A549 (cell line): ENCODE measurements around the gene NEK11. TPM values are rescaled to one million over a fixed set of nuclear protein-coding genes. Genes with fewer than 3 reads are reported as not detected.

Source experiments
- ATAC-seq, 2 experiments: fragments of 200-7000 bp in 1 of 2; fragments of >200 bp in 1 of 2; cut with Nextera tagmentation in 1 of 2; cut with Tn5 transposase in 1 of 2; 3 replicates each; pipeline versions ENCODE4 v1.8.0 to v1.9.1; 2018 to 2020; ENCODE audit warnings: mild to moderate bottlenecking in 1 of 2, moderate library complexity in 1 of 2
- CTCF ChIA-PET: fragments of 300-600 bp; sonication (Branson Sonifier 250); formaldehyde crosslinking; extraction: SDS; loops from one replicate; lab custom pipeline; 2021; ENCODE audit warnings: antibody characterized with exemption, inconsistent platforms; lab: Yijun Ruan, JAX
- POLR2A ChIA-PET: fragments of 350-600 bp; formaldehyde crosslinking; extraction: SDS; loops from one replicate; lab custom pipeline; 2021; ENCODE audit warnings: antibody characterized with exemption, inconsistent platforms; lab: Yijun Ruan, JAX
- DNase-seq, 2 experiments: peaks; one replicate each; pipeline versions ENCODE4 v3.0.0 to v3.0.0-alpha.2; 2011 to 2016; ENCODE audit warnings: low read depth in 1 of 2, low spot score in 1 of 2
- FAIRE-seq: peaks from 2 replicates; lab custom pipeline; 2011; peaks lifted over from hg19 to GRCh38; lab: Jason Lieb, UNC
- H3K27ac ChIP-seq, 2 experiments: fragments of >200 bp; sonication (Bioruptor Twin); formaldehyde crosslinking; 3 replicates each; pipeline ENCODE4 v1.5.1; 2016 to 2017
- H3K4me1 ChIP-seq: fragments of >200 bp; sonication (Bioruptor Twin); formaldehyde crosslinking; 3 replicates; pipeline ENCODE4 v1.6.1; 2016
- H3K4me2 ChIP-seq: fragments of >200 bp; sonication (Bioruptor Twin); formaldehyde crosslinking; 3 replicates; pipeline ENCODE4 v1.6.1; 2016
- H3K4me3 ChIP-seq: fragments of >200 bp; sonication (Bioruptor Twin); formaldehyde crosslinking; 3 replicates; pipeline ENCODE4 v1.5.1; 2016
- H3K9me3 ChIP-seq: fragments of >200 bp; sonication (Bioruptor Twin); formaldehyde crosslinking; 3 replicates; pipeline ENCODE4 v1.6.1; 2016
- BHLHE40 ChIP-seq: IDR thresholded peaks from 2 replicates; pipeline ENCODE4 v1.6.1; 2012; ENCODE audit warnings: low read depth, low read length, inconsistent platforms
- CHD4 ChIP-seq: fragments of 200-600 bp; sonication (generic); IDR thresholded peaks from 2 replicates; pipeline ENCODE4 v1.6.1; 2016; ENCODE audit warnings: antibody characterized with exemption, mild to moderate bottlenecking, borderline replicate concordance
- GATA3 ChIP-seq: IDR thresholded peaks from 2 replicates; pipeline ENCODE4 v1.6.1; 2012; ENCODE audit warnings: borderline replicate concordance
- HEYL ChIP-seq: fragments of 250-450 bp; sonication (Bioruptor Pico); IDR thresholded peaks from 2 replicates; pipeline ENCODE4 v1.8.0; 2021; ENCODE audit warnings: mild to moderate bottlenecking, moderate library complexity
- HOXA7 ChIP-seq: fragments of 250-450 bp; sonication (Bioruptor Pico); IDR thresholded peaks from 2 replicates; pipeline ENCODE4 v1.5.0; 2020; ENCODE audit warnings: mild to moderate bottlenecking, moderate library complexity
- JUN ChIP-seq, 2 experiments: fragments of >200 bp; sonication (Bioruptor Twin); formaldehyde crosslinking; IDR thresholded peaks; 2 replicates in 1 of 2; 3 replicates in 1 of 2; pipeline ENCODE4 v1.6.1; 2016 to 2017
- JUNB ChIP-seq: fragments of >200 bp; sonication (Bioruptor Twin); formaldehyde crosslinking; IDR thresholded peaks from 2 replicates; pipeline ENCODE4 v1.6.1; 2016
- KDM1A ChIP-seq: fragments of 200-600 bp; sonication (generic); IDR thresholded peaks from 2 replicates; pipeline ENCODE4 v1.6.1; 2016; ENCODE audit warnings: low read depth, mild to moderate bottlenecking
- MAFK ChIP-seq: fragments of 450-650 bp; IDR thresholded peaks from 2 replicates; pipeline ENCODE4 v1.6.1; 2014; ENCODE audit not compliant: partially characterized antibody
- NFE2L2 ChIP-seq: fragments of 150-350 bp; conservative IDR thresholded peaks from 2 replicates; pipeline ENCODE4 v1.6.1; 2014; ENCODE audit warnings: low read length
- NPAS2 ChIP-seq: fragments of 250-450 bp; sonication (Bioruptor Pico); IDR thresholded peaks from 2 replicates; pipeline ENCODE4 v1.8.0; 2022; ENCODE audit warnings: mild to moderate bottlenecking, moderate library complexity, borderline replicate concordance
- PHF8 ChIP-seq: fragments of 200-600 bp; sonication (generic); IDR thresholded peaks from 2 replicates; pipeline ENCODE4 v1.6.1; 2016; ENCODE audit warnings: low read depth, mild to moderate bottlenecking, antibody characterized with exemption, moderate library complexity, borderline replicate concordance
- RAD21 ChIP-seq, 2 experiments: fragments of >200 bp in 1 of 2; sonication (Bioruptor Twin) in 1 of 2; formaldehyde crosslinking in 1 of 2; IDR thresholded peaks in 1 of 2; conservative IDR thresholded peaks in 1 of 2; 2 replicates in 1 of 2; 3 replicates in 1 of 2; pipeline ENCODE4 v1.6.1; 2012 to 2018; ENCODE audit warnings: inconsistent platforms in 1 of 2
- RARB ChIP-seq: fragments of 250-450 bp; sonication (Bioruptor Pico); IDR thresholded peaks from 2 replicates; pipeline ENCODE4 v1.8.0; 2021; ENCODE audit warnings: mild to moderate bottlenecking, moderate library complexity
- SMC3 ChIP-seq: fragments of >200 bp; sonication (Bioruptor Twin); formaldehyde crosslinking; IDR thresholded peaks from 3 replicates; pipeline ENCODE4 v1.6.1; 2018; ENCODE audit warnings: inconsistent platforms
- SREBF2 ChIP-seq: fragments of 450-650 bp; IDR thresholded peaks from 2 replicates; pipeline ENCODE4 v1.6.1; 2014; ENCODE audit warnings: mild to moderate bottlenecking, moderate library complexity
- ZNF302 ChIP-seq: fragments of 250-450 bp; sonication (Bioruptor Pico); IDR thresholded peaks from 2 replicates; pipeline ENCODE4 v1.9.0; 2021; ENCODE audit warnings: inconsistent platforms, mild to moderate bottlenecking, moderate library complexity
- ZSCAN20 ChIP-seq: fragments of 250-450 bp; sonication (Bioruptor Pico); IDR thresholded peaks from 2 replicates; pipeline ENCODE4 v1.8.0; 2022; ENCODE audit warnings: mild to moderate bottlenecking, moderate library complexity
- WGBS: methylation state at CpG from one replicate; pipeline ENCODE4 v1.1.6; 2017; ENCODE audit errors: missing lambda C conversion rate; 5-methylcytosine and 5-hydroxymethylcytosine counted together
- polyA plus RNA-seq, 4 experiments: library from polyadenylated mRNA; depleted of rRNA in 3 of 4; stranded (reverse); fragments of >200 nt; fragmentation: RNase III in 1 of 4; extraction: RNeasy Plus Mini Kit Qiagen cat#74134 plus additional on column Dnase treatment in 1 of 4; gene quantifications; 2 replicates in 3 of 4; 3 replicates in 1 of 4; pipeline ENCODE4 v1.2.3, GENCODE V29; 2011 to 2017
- TF ChIP-seq, protein P1 (sequence below): IDR thresholded peaks from 2 replicates; pipeline ENCODE4 v1.6.1; 2012
- TF ChIP-seq, protein P2 (sequence below): fragments of 250-450 bp; sonication (Bioruptor Pico); IDR thresholded peaks from 2 replicates; pipeline ENCODE4 v1.5.0; 2021; ENCODE audit warnings: mild to moderate bottlenecking, moderate library complexity, borderline replicate concordance
- TF ChIP-seq, protein P3 (sequence below): fragments of 250-450 bp; sonication (Bioruptor Pico); IDR thresholded peaks from 2 replicates; pipeline ENCODE4 v1.5.0; 2020; ENCODE audit warnings: low read depth, mild to moderate bottlenecking, moderate library complexity
- TF ChIP-seq, protein P4 (sequence below): IDR thresholded peaks from 2 replicates; pipeline ENCODE4 v1.6.1; 2012; ENCODE audit warnings: low read depth, borderline replicate concordance

Gene NEK11
- polyA plus RNA-seq, 2 of the 4 experiments (the other 2 are of a cell fraction), result 5.8 to 8.9 TPM

DNA sequence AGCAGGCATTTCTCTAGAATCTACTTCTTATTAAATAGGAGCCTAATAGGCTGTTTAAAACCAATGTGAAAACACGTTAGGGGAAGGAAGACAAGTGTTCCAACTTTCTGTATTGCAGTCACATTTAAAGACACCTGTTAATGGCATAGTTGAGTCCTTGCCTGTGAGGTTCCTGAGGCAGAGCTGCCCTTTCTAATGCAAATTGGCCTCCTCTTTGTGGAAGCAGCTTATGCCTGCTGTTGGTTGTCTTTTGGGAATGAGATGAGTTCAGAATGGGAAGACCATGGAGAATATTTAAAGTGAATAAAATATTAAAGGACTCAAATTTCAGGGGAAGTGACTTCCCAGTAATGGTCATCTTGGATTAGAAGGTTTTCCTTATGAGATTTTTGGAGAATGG, 51.2 kb downstream of the NEK11 start:
- Histone ChIP-seq H3K4me1 (no peaks in the 10 kb centered on the region), H3K27ac (no peak overlapping the region), H3K9me3 (no peaks in the 10 kb centered on the region), H3K4me2 (no peak overlapping the region), H3K4me3 (no peak overlapping the region)
- FAIRE-seq (no peak), DNase-seq (no peak), ATAC-seq (no peak)
- 50% methylated on average over 1 of the region's 1 CpG for WGBS
- ChIA-PET CTCF (no interaction called here), POLR2A (no interaction called here)
- TF ChIP-seq BHLHE40, result no peak
- no peak for TF ChIP-seq ZNF302 (CRISPR knock-in tag)
- TF ChIP-seq, protein P1, sequence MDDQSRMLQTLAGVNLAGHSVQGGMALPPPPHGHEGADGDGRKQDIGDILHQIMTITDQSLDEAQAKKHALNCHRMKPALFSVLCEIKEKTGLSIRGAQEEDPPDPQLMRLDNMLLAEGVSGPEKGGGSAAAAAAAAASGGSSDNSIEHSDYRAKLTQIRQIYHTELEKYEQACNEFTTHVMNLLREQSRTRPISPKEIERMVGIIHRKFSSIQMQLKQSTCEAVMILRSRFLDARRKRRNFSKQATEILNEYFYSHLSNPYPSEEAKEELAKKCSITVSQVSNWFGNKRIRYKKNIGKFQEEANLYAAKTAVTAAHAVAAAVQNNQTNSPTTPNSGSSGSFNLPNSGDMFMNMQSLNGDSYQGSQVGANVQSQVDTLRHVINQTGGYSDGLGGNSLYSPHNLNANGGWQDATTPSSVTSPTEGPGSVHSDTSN, result no peak
- TF ChIP-seq SREBF2, result no peak
- TF ChIP-seq JUNB, result no peak
- no peak for TF ChIP-seq CHD4
- no peak for TF ChIP-seq NFE2L2
- no peak for TF ChIP-seq MAFK
- TF ChIP-seq HEYL, result no peak
- no peak for TF ChIP-seq SMC3

DNA sequence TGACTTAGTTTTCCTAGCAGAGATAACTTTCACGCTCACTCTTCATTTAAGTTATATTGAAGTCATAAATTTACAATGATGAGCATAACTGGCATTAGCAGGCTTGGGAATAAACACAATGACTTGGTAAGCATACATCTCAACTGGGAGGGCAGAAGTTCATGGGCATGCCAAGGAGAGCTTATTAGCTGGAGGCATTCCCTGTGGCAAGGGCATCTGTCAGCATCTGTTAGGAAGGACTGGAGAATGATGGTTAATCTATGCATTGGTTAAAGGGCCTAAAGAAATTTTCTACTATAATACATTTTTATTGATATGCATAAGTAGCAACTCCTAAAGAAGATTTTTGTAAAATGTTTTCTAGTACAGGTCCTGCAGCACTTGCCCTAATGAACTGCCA, 52.4 kb downstream of the NEK11 start:
- Histone ChIP-seq H3K27ac (no peak overlapping the region), H3K4me1 (no peaks in the 10 kb centered on the region), H3K4me2 (no peak overlapping the region), H3K4me3 (no peak overlapping the region), H3K9me3 (no peaks in the 10 kb centered on the region)
- ChIA-PET POLR2A (no interaction called here), CTCF (interaction anchor here (0.6 kb wide), 1 partner anchor 13 kb away, joined by 3 read pairs; no protein-coding TSS in a partner anchor)
- DNase-seq (no peak), ATAC-seq (no peak), FAIRE-seq (no peak)
- 89% methylated on average over 1 of the region's 1 CpG for WGBS
- TF ChIP-seq, protein P2, sequence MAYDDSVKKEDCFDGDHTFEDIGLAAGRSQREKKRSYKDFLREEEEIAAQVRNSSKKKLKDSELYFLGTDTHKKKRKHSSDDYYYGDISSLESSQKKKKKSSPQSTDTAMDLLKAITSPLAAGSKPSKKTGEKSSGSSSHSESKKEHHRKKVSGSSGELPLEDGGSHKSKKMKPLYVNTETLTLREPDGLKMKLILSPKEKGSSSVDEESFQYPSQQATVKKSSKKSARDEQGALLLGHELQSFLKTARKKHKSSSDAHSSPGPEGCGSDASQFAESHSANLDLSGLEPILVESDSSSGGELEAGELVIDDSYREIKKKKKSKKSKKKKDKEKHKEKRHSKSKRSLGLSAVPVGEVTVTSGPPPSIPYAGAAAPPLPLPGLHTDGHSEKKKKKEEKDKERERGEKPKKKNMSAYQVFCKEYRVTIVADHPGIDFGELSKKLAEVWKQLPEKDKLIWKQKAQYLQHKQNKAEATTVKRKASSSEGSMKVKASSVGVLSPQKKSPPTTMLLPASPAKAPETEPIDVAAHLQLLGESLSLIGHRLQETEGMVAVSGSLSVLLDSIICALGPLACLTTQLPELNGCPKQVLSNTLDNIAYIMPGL (CRISPR knock-in tag), result no peak
- TF ChIP-seq NPAS2, result no peak
- TF ChIP-seq NFE2L2, result no peak
- TF ChIP-seq, protein P3, sequence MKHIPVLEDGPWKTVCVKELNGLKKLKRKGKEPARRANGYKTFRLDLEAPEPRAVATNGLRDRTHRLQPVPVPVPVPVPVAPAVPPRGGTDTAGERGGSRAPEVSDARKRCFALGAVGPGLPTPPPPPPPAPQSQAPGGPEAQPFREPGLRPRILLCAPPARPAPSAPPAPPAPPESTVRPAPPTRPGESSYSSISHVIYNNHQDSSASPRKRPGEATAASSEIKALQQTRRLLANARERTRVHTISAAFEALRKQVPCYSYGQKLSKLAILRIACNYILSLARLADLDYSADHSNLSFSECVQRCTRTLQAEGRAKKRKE (CRISPR knock-in tag), result no peak
- no peak for TF ChIP-seq ZNF302 (CRISPR knock-in tag)
- no peak for TF ChIP-seq RARB (CRISPR knock-in tag)
- TF ChIP-seq GATA3, result no peak
- no peak for TF ChIP-seq ZSCAN20 (CRISPR knock-in tag)
- no peak for TF ChIP-seq CHD4
- TF ChIP-seq KDM1A, result no peak
- TF ChIP-seq, protein P4, sequence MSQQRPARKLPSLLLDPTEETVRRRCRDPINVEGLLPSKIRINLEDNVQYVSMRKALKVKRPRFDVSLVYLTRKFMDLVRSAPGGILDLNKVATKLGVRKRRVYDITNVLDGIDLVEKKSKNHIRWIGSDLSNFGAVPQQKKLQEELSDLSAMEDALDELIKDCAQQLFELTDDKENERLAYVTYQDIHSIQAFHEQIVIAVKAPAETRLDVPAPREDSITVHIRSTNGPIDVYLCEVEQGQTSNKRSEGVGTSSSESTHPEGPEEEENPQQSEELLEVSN, result no peak
- TF ChIP-seq HOXA7 (CRISPR knock-in tag), result no peak
- TF ChIP-seq RAD21 (conservative IDR thresholded peaks at IDR 0.05 in 1 of 2, IDR thresholded peaks at IDR 0.05 in 1 of 2), result no peak
- no peak for TF ChIP-seq JUN (IDR thresholded peaks at IDR 0.05)
- no peak for TF ChIP-seq PHF8
